ENCODE data around the gene ANAPC2. TPM values are rescaled to one million over a fixed set of nuclear protein-coding genes. Genes with fewer than 3 reads are reported as not detected.

ANAPC2 gene
- total RNA-seq, 1 donor from 2014 or later: 15.1 TPM

GRCh38 chr9:137163805-137164204, 24.6 kb downstream of the ANAPC2 start:
- no peak for DNase-seq (ENCODE audit: low read depth in 2 of 2)

- DNase-seq (ENCODE audit: low read depth in 2 of 2): peak in 1 of 2 donors; percentile 24
Measured at GRCh38 chr9:137163365-137163715, 25.0 kb downstream of the ANAPC2 start.

GRCh38 chr9:137162505-137163364, 25.6 kb downstream of the ANAPC2 start:
- no peak for DNase-seq (ENCODE audit: low read depth in 2 of 2)

GRCh38 chr9:137161558-137162486, 26.5 kb downstream of the ANAPC2 start:
- no peak for DNase-seq (ENCODE audit: low read depth in 2 of 2)

GRCh38 chr9:137160716-137161557, 27.4 kb downstream of the ANAPC2 start:
- no peak for DNase-seq (ENCODE audit: low read depth in 2 of 2)

- DNase-seq (ENCODE audit: low read depth in 2 of 2): no peak
Measured at GRCh38 chr9:137160054-137160425, 28.3 kb downstream of the ANAPC2 start.

- no peak for DNase-seq (ENCODE audit: low read depth in 2 of 2)
Measured at GRCh38 chr9:137159105-137160053, 29.0 kb downstream of the ANAPC2 start.

- no peak for DNase-seq (ENCODE audit: low read depth in 2 of 2)
Measured at GRCh38 chr9:137158625-137159024, 29.7 kb downstream of the ANAPC2 start.

- no peak for DNase-seq (ENCODE audit: low read depth in 2 of 2)
Measured at GRCh38 chr9:137157618-137158415, 30.5 kb downstream of the ANAPC2 start.

- peak in 1 of 2 donors; percentile 47 for DNase-seq (ENCODE audit: low read depth in 2 of 2)
Measured at GRCh38 chr9:137156567-137157375, 31.6 kb downstream of the ANAPC2 start.

- DNase-seq (ENCODE audit: low read depth in 2 of 2): no peak
Measured at GRCh38 chr9:137152844-137153405, 35.4 kb downstream of the ANAPC2 start.

- DNase-seq (ENCODE audit: low read depth in 2 of 2): peak in 1 of 2 donors; percentile 72
Measured at GRCh38 chr9:137150617-137151457, 37.5 kb downstream of the ANAPC2 start.

- no peak for DNase-seq (ENCODE audit: low read depth in 2 of 2)
Measured at GRCh38 chr9:137149942-137150616, 38.3 kb downstream of the ANAPC2 start.

GRCh38 chr9:137149363-137149762, 39.0 kb downstream of the ANAPC2 start:
- no peak for DNase-seq (ENCODE audit: low read depth in 2 of 2)

GRCh38 chr9:137148661-137149060, 39.7 kb downstream of the ANAPC2 start:
- no peak for DNase-seq (ENCODE audit: low read depth in 2 of 2)

GRCh38 chr9:137148242-137148641, 40.1 kb downstream of the ANAPC2 start:
- no peak for DNase-seq (ENCODE audit: low read depth in 2 of 2)

- no peak for DNase-seq (ENCODE audit: low read depth in 2 of 2)
Measured at GRCh38 chr9:137147793-137148160, 40.6 kb downstream of the ANAPC2 start.
